Forelimb muscle (tissue), 1 donor: ENCODE data around the gene KRT79. TPM values are rescaled to one million over a fixed set of nuclear protein-coding genes. Genes with fewer than 3 reads are reported as not detected.

Experiments used
- DNase-seq: peaks from one replicate; pipeline ENCODE4 v3.0.0-alpha.2; 2013; ENCODE audit warnings: low read depth
- polyA plus RNA-seq: library from polyadenylated mRNA; unstranded; fragments of 120-200 nt; gene quantifications from one replicate; pipeline ENCODE4 v1.2.1, GENCODE V29; 2013; ENCODE audit not compliant: insufficient read length

Gene KRT79
- polyA plus RNA-seq, 1 donor: not detected

- DNase-seq: no peak
These were observed 14.2 kb downstream of the KRT79 start for GRCh38 chr12:52819731-52820510.

GRCh38 chr12:52818887-52819420, 15.2 kb downstream of the KRT79 start:
- no peak for DNase-seq

- no peak for DNase-seq
These were observed 15.7 kb downstream of the KRT79 start for GRCh38 chr12:52818388-52818787.

GRCh38 chr12:52817699-52818238, 16.3 kb downstream of the KRT79 start:
- DNase-seq: no peak

- no peak for DNase-seq
These were observed 17.0 kb downstream of the KRT79 start for GRCh38 chr12:52817003-52817698.

GRCh38 chr12:52815676-52816588, 18.2 kb downstream of the KRT79 start:
- no peak for DNase-seq

GRCh38 chr12:52815161-52815560, 18.9 kb downstream of the KRT79 start:
- no peak for DNase-seq

GRCh38 chr12:52814710-52815155, 19.4 kb downstream of the KRT79 start:
- no peak for DNase-seq

GRCh38 chr12:52813885-52814709, 20.0 kb downstream of the KRT79 start, which contains the start of gene KRT4:
Gene KRT4 (minus strand): TSS chr12:52814116. CDS start chr12:52814058, 58 bp downstream.
- DNase-seq: no peak

- DNase-seq: no peak
These were observed 20.8 kb downstream of the KRT79 start for GRCh38 chr12:52813203-52813819.

- DNase-seq: no peak
These were observed 21.4 kb downstream of the KRT79 start for GRCh38 chr12:52812749-52813148.

- no peak for DNase-seq
These were observed 22.1 kb downstream of the KRT79 start for GRCh38 chr12:52812073-52812400.

- DNase-seq: no peak
These were observed 22.7 kb downstream of the KRT79 start for GRCh38 chr12:52811191-52812072.

GRCh38 chr12:52810554-52810953, 23.6 kb downstream of the KRT79 start:
- DNase-seq: no peak

GRCh38 chr12:52809166-52809565, 24.9 kb downstream of the KRT79 start:
- DNase-seq: no peak

GRCh38 chr12:52808573-52809160, 25.4 kb downstream of the KRT79 start:
- no peak for DNase-seq

GRCh38 chr12:52807544-52808470, 26.3 kb downstream of the KRT79 start:
- DNase-seq: no peak
